Transverse colon (tissue), 4 donors: ENCODE data around the gene MAP6D1. TPM values are rescaled to one million over a fixed set of nuclear protein-coding genes. Genes with fewer than 3 reads are reported as not detected.

ENCODE experiments used
- DNase-seq: peaks from one replicate; pipeline ENCODE4 v3.0.0-alpha.2; 2019
- H3K27ac ChIP-seq, 4 donors: fragments of 200-600 bp; sonication (generic); 2 replicates each; pipeline ENCODE4 v1.5.1; 2016 to 2018; ENCODE audit warnings: inconsistent platforms in 4 of 4
- H3K27me3 ChIP-seq: fragments of 200-600 bp; sonication (generic); 2 replicates; pipeline ENCODE4 v1.5.1; 2017; ENCODE audit warnings: inconsistent platforms
- H3K36me3 ChIP-seq, 4 donors: fragments of 200-600 bp; sonication (generic); 2 replicates each; pipeline ENCODE4 v1.5.1; 2017 to 2019; ENCODE audit warnings: inconsistent platforms in 4 of 4
- H3K4me1 ChIP-seq, 4 donors: fragments of 200-600 bp; sonication (generic); 2 replicates each; pipeline ENCODE4 v1.5.1; 2017 to 2020; ENCODE audit warnings: inconsistent platforms in 4 of 4
- H3K4me3 ChIP-seq, 4 donors: fragments of 200-600 bp; sonication (generic); 1 replicate in 1 of 4; 2 replicates in 3 of 4; pipeline versions ENCODE4 v1.5.1 to v1.6.1; 2017 to 2019; ENCODE audit warnings: inconsistent platforms in 4 of 4
- H3K9me3 ChIP-seq, 2 donors: fragments of 200-600 bp; sonication (generic); 2 replicates each; pipeline ENCODE4 v1.5.1; 2017 to 2019; ENCODE audit warnings: inconsistent platforms in 2 of 2
- EP300 ChIP-seq: sonication (generic); formaldehyde crosslinking; IDR thresholded peaks from one replicate; pipeline ENCODE4 v1.6.1; 2017; ENCODE audit warnings: antibody characterized with exemption, low read depth
- POLR2A ChIP-seq: fragments of 450-650 bp; IDR thresholded peaks from one replicate; pipeline ENCODE4 v1.6.1; 2016; ENCODE audit warnings: antibody characterized with exemption, mild to moderate bottlenecking, moderate library complexity
- POLR2AphosphoS5 ChIP-seq, 3 donors: sonication (generic); formaldehyde crosslinking; IDR thresholded peaks; one replicate each; pipeline ENCODE4 v1.6.1; 2016; ENCODE audit warnings: antibody characterized with exemption in 3 of 3
- WGBS, 2 donors: methylation state at CpG; one replicate each; pipeline ENCODE4 v1.1.5; 2018; ENCODE audit warnings: low coverage in 1 of 2; 5-methylcytosine and 5-hydroxymethylcytosine counted together
- in situ Hi-C, 4 donors: fragments of 200-750 bp; cut with MboI; loops; one replicate each; pipeline versions ENCODE4 v1.15.0 to v1.15.1; 2017; ENCODE audit warnings: low sequenced_read_pairs in 3 of 4, low pct_ligation_motif_present in 1 of 4, low pct_unique_long_range_greater_than_20kb in 1 of 4
- intact Hi-C: fragments of 100-400 bp; cut with DNase I; formaldehyde crosslinking; loops from one replicate; pipeline ENCODE4 v1.15.1; 2023; ENCODE audit warnings: low total_unique reads
- total RNA-seq, 4 donors: library from RNA; depleted of rRNA; stranded (reverse); fragments of >200 nt; gene quantifications; one replicate each; pipeline ENCODE4 v1.1.0, GENCODE V29; 2016
- TF ChIP-seq, protein P1 (sequence below), 5 experiments: fragments of 200-600 bp in 3 of 5; fragments of 450-650 bp in 2 of 5; sonication (generic) in 3 of 5; IDR thresholded peaks; 1 replicate in 2 of 5; 2 replicates in 3 of 5; pipeline ENCODE4 v1.5.1; 2016 to 2017; ENCODE audit warnings: antibody characterized with exemption in 5 of 5, inconsistent platforms in 3 of 5, mild to moderate bottlenecking in 2 of 5, moderate library complexity in 1 of 5

Gene MAP6D1
- total RNA-seq, 4 donors from 2014 or later = 1.4 to 2.1 TPM; not detected in 2

DNA sequence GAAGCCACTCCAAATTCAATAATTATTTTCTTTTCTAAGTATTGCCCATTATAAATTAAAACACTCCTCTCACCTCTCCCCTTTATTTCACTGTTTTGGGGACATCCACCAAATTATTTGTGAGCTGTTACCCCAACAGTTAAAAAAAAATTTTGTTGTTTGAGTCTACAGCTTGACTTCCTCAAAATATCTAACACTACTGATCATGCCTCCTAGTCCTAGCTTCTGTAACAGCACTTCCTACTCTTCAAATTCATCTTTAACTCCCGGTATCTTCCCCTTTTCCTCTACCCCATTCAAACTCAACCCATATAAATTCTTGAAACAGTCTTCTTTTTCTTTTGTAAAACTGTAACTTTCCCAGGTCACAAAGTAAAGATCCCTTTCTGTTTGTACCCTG, 43.4 kb upstream of the MAP6D1 start:
- intact Hi-C loops (no loop called here), in situ Hi-C loops (no loop called here)
- Histone ChIP-seq H3K27ac (no peak overlapping the region), H3K27me3 (no peaks in the 10 kb centered on the region), H3K9me3 (no peaks in the 10 kb centered on the region), H3K4me3 (no peak overlapping the region), H3K4me1 (peaks cover 0 to 3% (median 0%) of the 10 kb centered on the region in 4 donors), H3K36me3 (peaks cover 0 to 27% (median 12%) of the 10 kb centered on the region in 4 donors)
- 82% methylated on average over 1 of the region's 1 CpG for WGBS, 2 donors
- DNase-seq = no peak
- TF ChIP-seq POLR2A (no peak), POLR2AphosphoS5 (IDR thresholded peaks at IDR 0.05) (no peak), EP300 (no peak)
- TF ChIP-seq, protein P1, sequence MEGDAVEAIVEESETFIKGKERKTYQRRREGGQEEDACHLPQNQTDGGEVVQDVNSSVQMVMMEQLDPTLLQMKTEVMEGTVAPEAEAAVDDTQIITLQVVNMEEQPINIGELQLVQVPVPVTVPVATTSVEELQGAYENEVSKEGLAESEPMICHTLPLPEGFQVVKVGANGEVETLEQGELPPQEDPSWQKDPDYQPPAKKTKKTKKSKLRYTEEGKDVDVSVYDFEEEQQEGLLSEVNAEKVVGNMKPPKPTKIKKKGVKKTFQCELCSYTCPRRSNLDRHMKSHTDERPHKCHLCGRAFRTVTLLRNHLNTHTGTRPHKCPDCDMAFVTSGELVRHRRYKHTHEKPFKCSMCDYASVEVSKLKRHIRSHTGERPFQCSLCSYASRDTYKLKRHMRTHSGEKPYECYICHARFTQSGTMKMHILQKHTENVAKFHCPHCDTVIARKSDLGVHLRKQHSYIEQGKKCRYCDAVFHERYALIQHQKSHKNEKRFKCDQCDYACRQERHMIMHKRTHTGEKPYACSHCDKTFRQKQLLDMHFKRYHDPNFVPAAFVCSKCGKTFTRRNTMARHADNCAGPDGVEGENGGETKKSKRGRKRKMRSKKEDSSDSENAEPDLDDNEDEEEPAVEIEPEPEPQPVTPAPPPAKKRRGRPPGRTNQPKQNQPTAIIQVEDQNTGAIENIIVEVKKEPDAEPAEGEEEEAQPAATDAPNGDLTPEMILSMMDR (IDR thresholded peaks at IDR 0.05) = no peak

DNA sequence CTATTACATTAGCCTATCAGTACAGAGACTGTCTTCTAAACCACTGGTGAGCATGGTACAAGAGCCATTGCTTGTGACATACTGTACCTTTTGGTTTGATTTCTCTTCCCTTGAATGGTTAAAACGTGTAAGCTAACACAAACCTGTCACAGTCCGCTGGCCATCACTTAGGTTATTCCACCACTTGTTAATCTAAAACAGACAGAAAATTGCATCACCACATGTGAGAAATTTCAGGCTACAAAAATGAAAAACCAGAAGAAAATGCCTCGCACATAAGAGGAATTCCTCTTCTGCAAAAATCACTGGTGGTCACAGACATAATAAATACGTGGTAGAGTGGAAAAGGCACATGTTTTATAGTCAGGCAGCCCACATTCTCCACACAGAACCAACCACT, 37.2 kb upstream of the MAP6D1 start:
- Histone ChIP-seq H3K27ac (no peak overlapping the region), H3K9me3 (no peaks in the 10 kb centered on the region), H3K4me1 (no peaks in the 10 kb centered on the region), H3K27me3 (no peaks in the 10 kb centered on the region), H3K4me3 (no peak overlapping the region), H3K36me3 (peaks cover 0 to 68% (median 26%) of the 10 kb centered on the region in 4 donors)
- DNase-seq = no peak
- TF ChIP-seq POLR2AphosphoS5 (IDR thresholded peaks at IDR 0.05) (no peak), POLR2A (no peak), EP300 (no peak)
- TF ChIP-seq, protein P1 (IDR thresholded peaks at IDR 0.05) = no peak
- in situ Hi-C loops (no loop called here), intact Hi-C loops (no loop called here)
- 87 to 95% methylated on average over 4 of the region's 4 CpGs for WGBS, 2 donors

DNA sequence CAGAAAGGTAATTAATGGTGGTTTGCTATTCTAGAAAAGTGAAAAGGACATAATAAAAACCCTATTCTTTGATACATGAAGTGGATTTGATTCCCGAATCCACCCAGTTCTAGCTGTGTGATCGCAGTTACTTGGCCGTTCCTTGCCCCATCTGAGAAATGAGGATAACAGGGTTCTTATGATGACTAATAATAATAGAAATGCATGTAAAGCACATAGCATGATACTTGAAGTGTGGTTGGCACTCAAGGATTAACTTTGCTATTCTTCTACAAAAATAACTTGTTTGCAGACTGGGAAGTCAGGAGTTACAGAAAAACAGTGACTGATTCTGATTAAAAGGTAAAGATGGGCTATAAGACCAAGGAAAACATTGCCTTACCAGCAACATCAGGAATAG, 32.5 kb upstream of the MAP6D1 start:
- no peaks in the 10 kb centered on the region for H3K4me1 ChIP-seq
- no peak overlapping the region for H3K4me3 ChIP-seq
- peaks cover 0 to 47% (median 21%) of the 10 kb centered on the region in 4 donors for H3K36me3 ChIP-seq
- DNase-seq = no peak
- no peak overlapping the region for H3K27ac ChIP-seq
- in situ Hi-C loops = no loop called here
- 94 to 100% methylated on average over 3 of the region's 3 CpGs for WGBS, 2 donors
- intact Hi-C loops = no loop called here
- no peaks in the 10 kb centered on the region for H3K27me3 ChIP-seq
- no peaks in the 10 kb centered on the region for H3K9me3 ChIP-seq
- TF ChIP-seq POLR2A = no peak
- TF ChIP-seq POLR2AphosphoS5 (IDR thresholded peaks at IDR 0.05) = no peak
- TF ChIP-seq, protein P1 (IDR thresholded peaks at IDR 0.05) = no peak

DNA sequence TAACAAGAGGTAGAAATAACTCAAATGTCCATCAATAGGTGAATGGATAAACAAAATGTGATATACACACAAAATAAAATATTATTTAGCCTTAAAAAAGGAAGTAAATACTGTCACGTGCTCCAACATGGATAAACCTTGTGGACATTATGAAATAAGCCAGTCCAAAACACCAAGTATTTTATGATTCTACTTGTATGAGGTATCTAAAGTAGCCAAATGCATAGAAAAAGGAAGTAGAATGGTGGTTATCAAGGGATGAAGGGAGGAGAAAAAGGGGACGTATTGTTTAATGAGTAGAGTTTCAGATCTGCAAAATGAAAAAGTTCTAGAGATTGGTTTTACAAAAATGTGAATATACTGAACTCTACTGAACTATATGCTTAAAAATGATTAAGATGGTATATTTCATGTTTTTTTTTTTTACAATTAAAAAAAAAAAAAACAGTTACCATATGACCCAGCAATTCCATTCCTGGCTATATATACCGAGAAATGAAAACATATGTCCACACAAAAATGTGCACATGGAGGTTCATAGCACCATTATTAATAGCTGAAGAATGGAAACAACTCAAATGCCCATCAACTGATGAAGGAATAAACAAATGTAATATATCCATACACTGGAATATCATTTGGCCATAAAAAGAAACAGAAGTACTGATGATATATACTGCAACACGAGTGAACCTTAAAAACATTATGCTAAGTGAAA, 29.1 kb upstream of the MAP6D1 start:
- no peak for DNase-seq
- H3K4me3 ChIP-seq = no peak overlapping the region
- TF ChIP-seq EP300 (no peak), POLR2AphosphoS5 (IDR thresholded peaks at IDR 0.05) (no peak), POLR2A (no peak)
- TF ChIP-seq, protein P1 (IDR thresholded peaks at IDR 0.05) = no peak
- intact Hi-C loops (no loop called here), in situ Hi-C loops (no loop called here)
- no peaks in the 10 kb centered on the region for H3K27me3 ChIP-seq
- no peaks in the 10 kb centered on the region for H3K4me1 ChIP-seq
- no peaks in the 10 kb centered on the region for H3K9me3 ChIP-seq
- no peak overlapping the region for H3K27ac ChIP-seq
- WGBS, 2 donors = 90 to 92% methylated on average over 4 of the region's 4 CpGs
- H3K36me3 ChIP-seq = peaks cover 0 to 33% (median 10%) of the 10 kb centered on the region in 4 donors
